Activated CD8-positive, alpha-beta T cell treated with anti-CD3 and anti-CD28 coated beads, Interleukin-2, amount 10 ng/mL, durations not matched to agents 7 days and 5 days (primary cell): ENCODE data around the gene SPTA1. TPM values are rescaled to one million over a fixed set of nuclear protein-coding genes. Genes with fewer than 3 reads are reported as not detected.
"Not testable (repeated sequence)": the region's sequence is repeated elsewhere in the genome, so short reads cannot be mapped to it uniquely, and the experiment has no call there.

Source experiments
- ATAC-seq: fragments of 150-1000 bp; cut with Tn5 transposase; one replicate; pipeline ENCODE4 v1.10.0; 2021; ENCODE audit warnings: moderate library complexity
- CTCF ChIA-PET: fragments of 350-600 bp; sonication (Branson Sonifier 250); formaldehyde crosslinking; loops from one replicate; lab custom pipeline; 2021; ENCODE audit warnings: antibody characterized with exemption; lab: Charles Lee
- POLR2A ChIA-PET: fragments of 350-600 bp; sonication (Branson Sonifier 250); formaldehyde crosslinking; loops from one replicate; lab custom pipeline; 2021; ENCODE audit warnings: antibody characterized with exemption; lab: Charles Lee
- DNase-seq: peaks from one replicate; pipeline ENCODE4 v3.0.0-alpha.2; 2020
- H3K27ac Mint-ChIP-seq: one replicate; pipeline ENCODE4 v1.8.0; 2021; ENCODE audit warnings: mild to moderate bottlenecking, mixed read lengths
- H3K27me3 Mint-ChIP-seq: one replicate; pipeline ENCODE4 v1.8.0; 2021; ENCODE audit warnings: low read depth, mixed read lengths
- H3K36me3 Mint-ChIP-seq: one replicate; pipeline ENCODE4 v1.8.0; 2021; ENCODE audit warnings: low read depth, mixed read lengths
- H3K4me1 Mint-ChIP-seq: one replicate; pipeline ENCODE4 v1.8.0; 2021; ENCODE audit warnings: low read depth, mixed read lengths
- H3K4me3 Mint-ChIP-seq: one replicate; pipeline ENCODE4 v1.8.0; 2021; ENCODE audit warnings: mild to moderate bottlenecking, mixed read lengths
- H3K9me3 Mint-ChIP-seq: one replicate; pipeline ENCODE4 v1.8.0; 2022; ENCODE audit warnings: mixed read lengths; ENCODE audit not compliant: insufficient read depth
- total RNA-seq, 2 experiments: library from RNA; stranded (reverse); gene quantifications; one replicate each; pipeline ENCODE4 v1.2.3, GENCODE V29; 2021

The SPTA1 gene
- total RNA-seq, 2 experiments from 2014 or later, result not detected

GRCh38 chr1:158711098-158711497 is 24.6 kb upstream of the SPTA1 start:
- Mint-ChIP-seq H3K4me3 (no peak overlapping the region), H3K4me1 (no peaks in the 10 kb centered on the region)
- POLR2A ChIA-PET, result no interaction called here

GRCh38 chr1:158706096-158706495 is 19.6 kb upstream of the SPTA1 start:
- ChIA-PET POLR2A (no interaction called here), CTCF (no interaction called here)
- Mint-ChIP-seq H3K27me3 (peaks cover 6% of the 10 kb centered on the region), H3K9me3 (no peaks in the 10 kb centered on the region), H3K4me3 (no peak overlapping the region), H3K27ac (no peak overlapping the region), H3K36me3 (no peaks in the 10 kb centered on the region), H3K4me1 (no peaks in the 10 kb centered on the region)
- DNase-seq, result no peak
- ATAC-seq, result no peak

More at GRCh38 chr1:158711098-158711497, 24.6 kb upstream of the SPTA1 start:
- Mint-ChIP-seq H3K36me3 (no peaks in the 10 kb centered on the region), H3K9me3 (no peaks in the 10 kb centered on the region), H3K27ac (no peak overlapping the region), H3K27me3 (peaks cover 12% of the 10 kb centered on the region)
- DNase-seq (no peak), ATAC-seq (no peak)
- CTCF ChIA-PET, result no interaction called here

DNA sequence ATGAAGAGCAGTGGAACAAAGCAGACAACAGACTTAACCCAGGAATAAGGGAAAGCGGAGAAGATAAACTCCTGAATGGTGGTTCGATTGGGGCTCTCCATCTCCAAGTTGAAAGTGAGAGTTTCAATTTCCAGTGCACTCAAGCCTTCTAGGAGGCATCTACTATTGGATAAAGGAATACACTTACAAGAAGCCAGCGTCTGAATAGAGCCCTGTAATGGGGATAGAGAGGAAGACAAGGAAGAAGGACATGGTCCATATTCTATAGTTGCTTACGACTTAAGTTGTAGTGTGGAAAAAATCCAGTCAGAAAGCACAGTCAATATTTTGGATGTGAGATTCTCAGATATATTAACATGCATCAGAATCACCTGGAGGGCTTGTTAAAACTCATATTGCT is 14.0 kb upstream of the SPTA1 start, which contains the start of gene OR6K2:
OR6K2 (minus strand) TSS at position 101 of the 400 bp plus-strand sequence; CDS start at position 101, 0 bp downstream.
- no peak for DNase-seq
- H3K9me3 Mint-ChIP-seq, result no peaks in the 10 kb centered on the region
- no peak within 1 kb of the TSS for H3K4me3 Mint-ChIP-seq
- ATAC-seq, result no peak
- POLR2A ChIA-PET, result no interaction called here
- H3K27ac Mint-ChIP-seq, result no peak within 1 kb of the TSS
- CTCF ChIA-PET, result no interaction called here
- H3K36me3 Mint-ChIP-seq, result no peaks in the 10 kb centered on the region
- H3K27me3 Mint-ChIP-seq, result no peaks in the 10 kb centered on the region
- no peaks in the 10 kb centered on the region for H3K4me1 Mint-ChIP-seq

GRCh38 chr1:158694596-158694995 is 8.1 kb upstream of the SPTA1 start:
- Mint-ChIP-seq H3K9me3 (no peaks in the 10 kb centered on the region), H3K36me3 (no peaks in the 10 kb centered on the region), H3K27ac (no peak overlapping the region), H3K4me3 (no peak overlapping the region), H3K4me1 (no peaks in the 10 kb centered on the region), H3K27me3 (peaks cover 7% of the 10 kb centered on the region)
- ATAC-seq (no peak), DNase-seq (no peak)
- ChIA-PET POLR2A (no interaction called here), CTCF (no interaction called here)

DNA sequence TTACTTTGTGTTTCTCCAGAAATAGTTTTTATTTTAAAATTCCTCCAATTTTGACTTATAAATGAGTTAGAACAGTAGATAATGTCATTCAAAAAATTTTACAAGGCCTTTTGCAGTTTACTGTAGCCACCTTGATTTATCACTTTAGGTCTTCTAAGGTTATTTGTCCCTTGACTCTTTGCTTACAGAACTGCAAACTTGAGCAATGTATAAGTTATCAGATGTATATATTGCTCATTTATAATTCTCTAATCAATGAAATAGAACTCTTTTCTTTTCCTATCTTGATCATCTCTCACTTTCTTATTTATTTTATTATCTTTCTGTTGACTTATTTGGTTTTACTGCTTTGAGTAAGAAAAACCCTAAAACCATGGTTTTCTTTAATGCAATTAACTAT is 5.8 kb upstream of the SPTA1 start:
- CTCF ChIA-PET, result no interaction called here
- ATAC-seq, result no peak
- no peak for DNase-seq
- POLR2A ChIA-PET, result no interaction called here
- H3K9me3 Mint-ChIP-seq, result no peaks in the 10 kb centered on the region
- no peak overlapping the region for H3K27ac Mint-ChIP-seq
- H3K4me3 Mint-ChIP-seq, result no peak overlapping the region
- H3K4me1 Mint-ChIP-seq, result no peaks in the 10 kb centered on the region
- peaks cover 10% of the 10 kb centered on the region for H3K27me3 Mint-ChIP-seq
- H3K36me3 Mint-ChIP-seq, result no peaks in the 10 kb centered on the region

- DNase-seq (no peak), ATAC-seq (no peak)
- ChIA-PET POLR2A (no interaction called here), CTCF (no interaction called here)
- Mint-ChIP-seq H3K4me3 (no peak overlapping the region), H3K36me3 (no peaks in the 10 kb centered on the region), H3K27me3 (peaks cover 10% of the 10 kb centered on the region), H3K9me3 (no peaks in the 10 kb centered on the region), H3K27ac (no peak overlapping the region), H3K4me1 (no peaks in the 10 kb centered on the region)
These were observed 5.4 kb upstream of the SPTA1 start for GRCh38 chr1:158691907-158692306.

- POLR2A ChIA-PET, H3K9me3 Mint-ChIP-seq, H3K4me1 Mint-ChIP-seq, CTCF ChIA-PET, H3K36me3 Mint-ChIP-seq, H3K27me3 Mint-ChIP-seq, ATAC-seq, H3K27ac Mint-ChIP-seq, H3K4me3 Mint-ChIP-seq, DNase-seq: not testable (repeated sequence)
These were observed 4.6 kb upstream of the SPTA1 start for GRCh38 chr1:158691149-158691548.

GRCh38 chr1:158689875-158690274 is 3.4 kb upstream of the SPTA1 start:
- no peak for DNase-seq
- no peak overlapping the region for H3K4me3 Mint-ChIP-seq
- H3K36me3 Mint-ChIP-seq, result no peaks in the 10 kb centered on the region
- no peaks in the 10 kb centered on the region for H3K9me3 Mint-ChIP-seq
- H3K4me1 Mint-ChIP-seq, result no peaks in the 10 kb centered on the region
- ATAC-seq, result no peak
- ChIA-PET POLR2A (no interaction called here), CTCF (no interaction called here)
- peaks cover 10% of the 10 kb centered on the region for H3K27me3 Mint-ChIP-seq
- no peak overlapping the region for H3K27ac Mint-ChIP-seq

- CTCF ChIA-PET, result no interaction called here
- ATAC-seq (no peak), DNase-seq (no peak)
- Mint-ChIP-seq H3K36me3 (no peaks in the 10 kb centered on the region), H3K27ac (no peak overlapping the region), H3K4me3 (no peak overlapping the region), H3K4me1 (no peaks in the 10 kb centered on the region), H3K27me3 (peaks cover 13% of the 10 kb centered on the region), H3K9me3 (no peaks in the 10 kb centered on the region)
- POLR2A ChIA-PET, result no interaction called here
These were observed 2.6 kb upstream of the SPTA1 start for GRCh38 chr1:158689110-158689509.

GRCh38 chr1:158688343-158688742 is 1.8 kb upstream of the SPTA1 start:
- H3K27me3 Mint-ChIP-seq, result peaks cover 13% of the 10 kb centered on the region
- DNase-seq, H3K27ac Mint-ChIP-seq, POLR2A ChIA-PET, H3K4me3 Mint-ChIP-seq, CTCF ChIA-PET, H3K36me3 Mint-ChIP-seq, ATAC-seq, H3K4me1 Mint-ChIP-seq, H3K9me3 Mint-ChIP-seq: not testable (repeated sequence)

DNA sequence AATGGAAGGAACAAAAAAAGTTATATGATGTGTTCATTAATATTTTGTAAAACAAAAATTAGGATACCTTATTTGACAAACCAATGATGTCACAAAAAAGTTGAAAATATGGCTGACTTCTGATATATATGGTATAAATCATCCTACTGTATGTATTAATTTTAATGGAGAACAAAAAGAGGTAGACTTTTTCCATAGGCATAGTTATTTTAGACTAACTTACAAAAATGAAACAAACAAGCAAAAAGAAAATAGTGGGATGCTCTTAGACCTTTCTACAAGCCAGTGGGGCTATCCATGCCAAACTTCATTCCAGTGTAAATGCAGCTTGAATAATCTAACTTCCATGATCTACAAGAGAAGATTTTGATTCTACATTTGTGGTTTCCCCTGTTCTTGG is 522 bp upstream of the SPTA1 start:
- Mint-ChIP-seq H3K9me3 (no peaks in the 10 kb centered on the region), H3K27ac (no peak overlapping the region), H3K4me3 (no peak overlapping the region), H3K4me1 (no peaks in the 10 kb centered on the region), H3K36me3 (no peaks in the 10 kb centered on the region), H3K27me3 (peaks cover 15% of the 10 kb centered on the region)
- ATAC-seq (no peak), DNase-seq (no peak)
- ChIA-PET POLR2A (no interaction called here), CTCF (no interaction called here)

DNA sequence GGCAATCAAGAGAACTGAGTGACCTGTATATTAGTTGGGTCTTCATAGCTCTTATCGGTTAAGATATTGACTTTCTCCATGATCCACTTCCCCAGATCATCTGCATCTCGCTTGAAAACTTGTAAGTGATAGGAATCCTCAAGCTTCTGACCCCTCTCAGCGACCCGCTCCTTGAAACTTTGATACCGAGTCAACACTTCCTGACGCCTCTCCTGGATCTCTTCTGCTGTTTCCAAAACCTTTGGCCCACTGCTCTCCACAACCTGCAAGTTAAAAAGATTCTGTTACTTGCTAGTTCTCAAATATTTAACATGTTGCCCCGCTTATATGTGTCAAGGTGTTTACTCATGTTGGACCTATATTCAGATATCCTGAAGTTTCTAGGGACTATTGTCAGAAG is 1.4 kb downstream of the SPTA1 start:
- ChIA-PET CTCF (interaction anchor here (1.3 kb wide), 1 partner anchor 11 kb away, joined by 3 read pairs; no protein-coding TSS in a partner anchor), POLR2A (no interaction called here)
- ATAC-seq (no peak), DNase-seq (no peak)
- no peak overlapping the region for H3K27ac Mint-ChIP-seq
- no peak overlapping the region for H3K4me3 Mint-ChIP-seq
- no peaks in the 10 kb centered on the region for H3K4me1 Mint-ChIP-seq
- no peaks in the 10 kb centered on the region for H3K9me3 Mint-ChIP-seq
- no peaks in the 10 kb centered on the region for H3K36me3 Mint-ChIP-seq
- peaks cover 17% of the 10 kb centered on the region for H3K27me3 Mint-ChIP-seq

- no peak overlapping the region for H3K27ac Mint-ChIP-seq
- peaks cover 12% of the 10 kb centered on the region for H3K27me3 Mint-ChIP-seq
- no peak overlapping the region for H3K4me3 Mint-ChIP-seq
- no peak for DNase-seq
- H3K4me1 Mint-ChIP-seq, result no peaks in the 10 kb centered on the region
- no peak for ATAC-seq
- H3K36me3 Mint-ChIP-seq, result no peaks in the 10 kb centered on the region
- POLR2A ChIA-PET, result no interaction called here
- no peaks in the 10 kb centered on the region for H3K9me3 Mint-ChIP-seq
- CTCF ChIA-PET, result no interaction called here
These were observed 4.9 kb downstream of the SPTA1 start for GRCh38 chr1:158681606-158682005.
